ENCODE measurements around the gene NMS. TPM values are rescaled to one million over a fixed set of nuclear protein-coding genes. Genes with fewer than 3 reads are reported as not detected.

The NMS gene
- total and polyA plus RNA-seq, 2 of the 13 experiments (the other 11 are each of a cell fraction or from before 2014, with no cell fraction given), result not detected

DNA sequence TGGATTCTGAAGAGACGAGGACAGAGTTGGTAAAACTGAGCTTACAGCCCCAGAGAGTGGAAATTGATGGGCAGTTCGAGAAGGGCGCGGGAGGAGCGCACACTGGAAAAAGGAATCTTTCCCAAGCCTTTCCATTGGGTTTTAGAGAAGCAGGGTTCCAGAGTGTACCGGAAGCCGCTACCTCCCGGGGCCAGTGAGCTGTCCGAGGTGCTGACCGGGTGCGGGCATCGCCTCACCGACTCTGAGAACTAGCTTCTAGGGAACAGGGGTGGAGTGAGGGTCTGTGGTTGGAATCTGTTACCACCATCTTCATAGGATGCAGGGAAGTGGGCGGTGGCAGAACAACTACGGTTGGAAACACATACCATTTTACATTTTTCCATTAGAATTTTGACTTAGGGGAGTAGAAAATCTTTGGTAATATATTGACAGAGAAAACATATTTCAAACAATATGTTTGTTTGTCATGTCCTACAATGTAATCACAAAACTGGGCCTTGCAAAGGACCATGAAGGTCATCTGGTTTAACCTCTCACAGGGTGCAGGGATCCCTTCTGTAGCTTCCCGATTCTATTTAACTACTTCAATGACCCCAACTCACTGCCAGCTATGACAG, 724 bp downstream of the NMS start:
- Histone ChIP-seq H2AFZ (ENCODE audit: low read length) (no peak overlapping the region), H3K79me2 (ENCODE audit: insufficient read depth, low read length) (no peaks in the 10 kb centered on the region), H3K4me2 (ENCODE audit: low read depth, low read length) (no peak overlapping the region), H3K9me3 (ENCODE audit: low read length) (no peaks in the 10 kb centered on the region), H4K20me1 (ENCODE audit: insufficient read depth, low read length) (peaks cover 4% of the 10 kb centered on the region; the same call in 1 of the 2 replicates), H3K4me1 (ENCODE audit: insufficient read depth, low read length) (no peaks in the 10 kb centered on the region), H3K36me3 (replicated peaks in 1 of 2; ENCODE audit: control insufficient read depth in 1 of 2, insufficient read depth in 2 of 2, low read length in 2 of 2) (no peaks in the 10 kb centered on the region), H3K4me3 (replicated peaks in 1 of 3; ENCODE audit: insufficient read depth in 1 of 3, low read depth in 2 of 3, low read length in 3 of 3) (no peak overlapping the region), H3K9ac (ENCODE audit: insufficient read depth, low read depth, low read length) (no peak overlapping the region), H3K27me3 (ENCODE audit: control insufficient read depth in 1 of 2, insufficient read depth in 2 of 2, low read length in 2 of 2) (no peaks in the 10 kb centered on the region), H3K27ac (ENCODE audit: extremely low read length, insufficient read depth, low read length) (no peak overlapping the region)
- POLR2A ChIA-PET, result no interaction called here
- FAIRE-seq (no peak), ATAC-seq (peak; percentile 73), DNase-seq (ENCODE audit: low spot score) (peak; percentile 12)
- CTCF ChIA-PET (ENCODE audit: low intra/inter-chr PET ratio, low total read pairs), result no interaction called here
- no TSS peak for BruUV-seq (replicated peaks)
- WGBS (ENCODE audit: low lambda C conversion rate), result 27% methylated on average over 16 of the region's 16 CpGs
- intact Hi-C loops (cut with micrococcal nuclease; ENCODE audit: unreplicated experiment) (no loop called here), in situ Hi-C loops (cut with HindIII; ENCODE audit: extremely low pct_ligation_motif_present, low pct_unique_long_range_greater_than_20kb) (no loop called here)
- TF ChIP-seq PTBP1 (IDR thresholded peaks at IDR 0.05; ENCODE audit: low read depth, low read length, poor library complexity, severe bottlenecking), result no peak
- TF ChIP-seq ISL2 (CRISPR knock-in tag; IDR thresholded peaks at IDR 0.05), result 0 out of 2 replicates have a peak, but pooled peaks have one; percentile 41
- peak; percentile 50; the same call in 1 of the 2 replicates for TF ChIP-seq ZNF431 (CRISPR knock-in tag; IDR thresholded peaks at IDR 0.05; ENCODE audit: borderline replicate concordance, low read depth)
- no peak for TF ChIP-seq ZNF691 (CRISPR knock-in tag; IDR thresholded peaks at IDR 0.05; ENCODE audit: borderline replicate concordance, low read depth)
- TF ChIP-seq, protein P1, sequence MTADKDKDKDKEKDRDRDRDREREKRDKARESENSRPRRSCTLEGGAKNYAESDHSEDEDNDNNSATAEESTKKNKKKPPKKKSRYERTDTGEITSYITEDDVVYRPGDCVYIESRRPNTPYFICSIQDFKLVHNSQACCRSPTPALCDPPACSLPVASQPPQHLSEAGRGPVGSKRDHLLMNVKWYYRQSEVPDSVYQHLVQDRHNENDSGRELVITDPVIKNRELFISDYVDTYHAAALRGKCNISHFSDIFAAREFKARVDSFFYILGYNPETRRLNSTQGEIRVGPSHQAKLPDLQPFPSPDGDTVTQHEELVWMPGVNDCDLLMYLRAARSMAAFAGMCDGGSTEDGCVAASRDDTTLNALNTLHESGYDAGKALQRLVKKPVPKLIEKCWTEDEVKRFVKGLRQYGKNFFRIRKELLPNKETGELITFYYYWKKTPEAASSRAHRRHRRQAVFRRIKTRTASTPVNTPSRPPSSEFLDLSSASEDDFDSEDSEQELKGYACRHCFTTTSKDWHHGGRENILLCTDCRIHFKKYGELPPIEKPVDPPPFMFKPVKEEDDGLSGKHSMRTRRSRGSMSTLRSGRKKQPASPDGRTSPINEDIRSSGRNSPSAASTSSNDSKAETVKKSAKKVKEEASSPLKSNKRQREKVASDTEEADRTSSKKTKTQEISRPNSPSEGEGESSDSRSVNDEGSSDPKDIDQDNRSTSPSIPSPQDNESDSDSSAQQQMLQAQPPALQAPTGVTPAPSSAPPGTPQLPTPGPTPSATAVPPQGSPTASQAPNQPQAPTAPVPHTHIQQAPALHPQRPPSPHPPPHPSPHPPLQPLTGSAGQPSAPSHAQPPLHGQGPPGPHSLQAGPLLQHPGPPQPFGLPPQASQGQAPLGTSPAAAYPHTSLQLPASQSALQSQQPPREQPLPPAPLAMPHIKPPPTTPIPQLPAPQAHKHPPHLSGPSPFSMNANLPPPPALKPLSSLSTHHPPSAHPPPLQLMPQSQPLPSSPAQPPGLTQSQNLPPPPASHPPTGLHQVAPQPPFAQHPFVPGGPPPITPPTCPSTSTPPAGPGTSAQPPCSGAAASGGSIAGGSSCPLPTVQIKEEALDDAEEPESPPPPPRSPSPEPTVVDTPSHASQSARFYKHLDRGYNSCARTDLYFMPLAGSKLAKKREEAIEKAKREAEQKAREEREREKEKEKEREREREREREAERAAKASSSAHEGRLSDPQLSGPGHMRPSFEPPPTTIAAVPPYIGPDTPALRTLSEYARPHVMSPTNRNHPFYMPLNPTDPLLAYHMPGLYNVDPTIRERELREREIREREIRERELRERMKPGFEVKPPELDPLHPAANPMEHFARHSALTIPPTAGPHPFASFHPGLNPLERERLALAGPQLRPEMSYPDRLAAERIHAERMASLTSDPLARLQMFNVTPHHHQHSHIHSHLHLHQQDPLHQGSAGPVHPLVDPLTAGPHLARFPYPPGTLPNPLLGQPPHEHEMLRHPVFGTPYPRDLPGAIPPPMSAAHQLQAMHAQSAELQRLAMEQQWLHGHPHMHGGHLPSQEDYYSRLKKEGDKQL (CRISPR knock-in tag; IDR thresholded peaks at IDR 0.05; ENCODE audit: low read depth), result no peak
- TF ChIP-seq MXD4 (CRISPR knock-in tag; IDR thresholded peaks at IDR 0.05), result 0 out of 2 replicates have a peak, but pooled peaks have one; percentile 29
- no peak for TF ChIP-seq CBX5 (CRISPR knock-in tag; IDR thresholded peaks at IDR 0.05; ENCODE audit: borderline replicate concordance)
- no peak for TF ChIP-seq TFDP2 (CRISPR knock-in tag; IDR thresholded peaks at IDR 0.05)
- TF ChIP-seq, protein P2, sequence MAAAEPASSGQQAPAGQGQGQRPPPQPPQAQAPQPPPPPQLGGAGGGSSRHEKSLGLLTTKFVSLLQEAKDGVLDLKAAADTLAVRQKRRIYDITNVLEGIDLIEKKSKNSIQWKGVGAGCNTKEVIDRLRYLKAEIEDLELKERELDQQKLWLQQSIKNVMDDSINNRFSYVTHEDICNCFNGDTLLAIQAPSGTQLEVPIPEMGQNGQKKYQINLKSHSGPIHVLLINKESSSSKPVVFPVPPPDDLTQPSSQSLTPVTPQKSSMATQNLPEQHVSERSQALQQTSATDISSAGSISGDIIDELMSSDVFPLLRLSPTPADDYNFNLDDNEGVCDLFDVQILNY (CRISPR knock-in tag; conservative IDR thresholded peaks at IDR 0.05), result no peak
- TF ChIP-seq ARNT (IDR thresholded peaks at IDR 0.05), result no peak
- TF ChIP-seq PHF20 (CRISPR knock-in tag; IDR thresholded peaks at IDR 0.05), result peak; percentile 33; the same call in 1 of the 2 replicates
- TF ChIP-seq ZKSCAN1 (IDR thresholded peaks at IDR 0.05; ENCODE audit: low read length), result no peak
- TF ChIP-seq, protein P3, sequence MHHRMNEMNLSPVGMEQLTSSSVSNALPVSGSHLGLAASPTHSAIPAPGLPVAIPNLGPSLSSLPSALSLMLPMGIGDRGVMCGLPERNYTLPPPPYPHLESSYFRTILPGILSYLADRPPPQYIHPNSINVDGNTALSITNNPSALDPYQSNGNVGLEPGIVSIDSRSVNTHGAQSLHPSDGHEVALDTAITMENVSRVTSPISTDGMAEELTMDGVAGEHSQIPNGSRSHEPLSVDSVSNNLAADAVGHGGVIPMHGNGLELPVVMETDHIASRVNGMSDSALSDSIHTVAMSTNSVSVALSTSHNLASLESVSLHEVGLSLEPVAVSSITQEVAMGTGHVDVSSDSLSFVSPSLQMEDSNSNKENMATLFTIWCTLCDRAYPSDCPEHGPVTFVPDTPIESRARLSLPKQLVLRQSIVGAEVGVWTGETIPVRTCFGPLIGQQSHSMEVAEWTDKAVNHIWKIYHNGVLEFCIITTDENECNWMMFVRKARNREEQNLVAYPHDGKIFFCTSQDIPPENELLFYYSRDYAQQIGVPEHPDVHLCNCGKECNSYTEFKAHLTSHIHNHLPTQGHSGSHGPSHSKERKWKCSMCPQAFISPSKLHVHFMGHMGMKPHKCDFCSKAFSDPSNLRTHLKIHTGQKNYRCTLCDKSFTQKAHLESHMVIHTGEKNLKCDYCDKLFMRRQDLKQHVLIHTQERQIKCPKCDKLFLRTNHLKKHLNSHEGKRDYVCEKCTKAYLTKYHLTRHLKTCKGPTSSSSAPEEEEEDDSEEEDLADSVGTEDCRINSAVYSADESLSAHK (CRISPR knock-in tag; IDR thresholded peaks at IDR 0.05; ENCODE audit: borderline replicate concordance), result no peak
